GM12878 (cell line): Measurements from ENCODE around the gene MAGI2. TPM values are rescaled to one million over a fixed set of nuclear protein-coding genes. Genes with fewer than 3 reads are reported as not detected.

ENCODE experiments used
- ATAC-seq: fragments of 200-7000 bp; cut with Tn5 transposase; 3 replicates; pipeline ENCODE4 v1.9.1; 2020; ENCODE audit warnings: mild to moderate bottlenecking, moderate library complexity
- BruUV-seq: library from RNA; stranded (reverse); fragments of 400-500 nt; replicated peaks from 2 replicates; lab custom pipeline; 2021; lab: Mats Ljungman, UMichigan
- CTCF ChIA-PET: fragments of 300-600 bp; sonication (Branson Sonifier 250); formaldehyde crosslinking; extraction: SDS; loops from one replicate; lab custom pipeline; 2021; ENCODE audit warnings: inconsistent platforms; lab: Yijun Ruan, JAX
- POLR2A ChIA-PET: fragments of 350-600 bp; formaldehyde crosslinking; extraction: SDS; loops from one replicate; lab custom pipeline; 2021; ENCODE audit warnings: inconsistent platforms; lab: Charles Lee
- RAD21 ChIA-PET: fragments of 300-600 bp; sonication (Branson Sonifier 250); formaldehyde crosslinking; loops from one replicate; lab custom pipeline; 2023; ENCODE audit warnings: antibody characterized with exemption; ENCODE audit not compliant: unreplicated experiment; lab: Charles Lee
- SMC1A ChIA-PET: fragments of 300-600 bp; sonication (Branson Sonifier 250); formaldehyde crosslinking; loops from one replicate; lab custom pipeline; 2023; ENCODE audit not compliant: unreplicated experiment, uncharacterized antibody; lab: Charles Lee
- DNase-seq: peaks from one replicate; pipeline ENCODE4 v3.0.0-alpha.2; 2011; ENCODE audit warnings: low read depth, low spot score
- FAIRE-seq: peaks from 3 replicates; lab custom pipeline; 2011; peaks lifted over from hg19 to GRCh38; lab: Jason Lieb, UNC
- H2AFZ ChIP-seq: 2 replicates; pipeline ENCODE4 v1.6.0; 2011; ENCODE audit warnings: low read depth, low read length, control low read depth; ENCODE audit not compliant: control insufficient read depth
- H3K27ac ChIP-seq: 2 replicates; pipeline ENCODE4 v1.5.1; 2011; ENCODE audit warnings: control low read depth; ENCODE audit not compliant: control insufficient read depth, insufficient read depth
- H3K27me3 ChIP-seq, 2 experiments: replicated peaks in 1 of 2; 2 replicates each; pipeline versions ENCODE4 v1.6.0 to v1.6.1; 2011; ENCODE audit warnings: low read length in 1 of 2; ENCODE audit not compliant: control insufficient read depth in 2 of 2, insufficient read depth in 2 of 2
- H3K36me3 ChIP-seq, 2 experiments: 2 replicates each; pipeline ENCODE4 v1.5.1; 2011; ENCODE audit warnings: low read length in 1 of 2; ENCODE audit not compliant: control insufficient read depth in 2 of 2, insufficient read depth in 2 of 2
- H3K4me1 ChIP-seq: 2 replicates; pipeline ENCODE4 v1.6.1; 2011; ENCODE audit warnings: mild to moderate bottlenecking, low read length, moderate library complexity, mixed read lengths; ENCODE audit not compliant: control insufficient read depth, insufficient read depth
- H3K4me2 ChIP-seq: 2 replicates; pipeline ENCODE4 v1.6.0; 2011; ENCODE audit warnings: control low read depth; ENCODE audit not compliant: control insufficient read depth, insufficient read depth
- H3K4me3 ChIP-seq: fragments of 200-600 bp; sonication (generic); 2 replicates; pipeline ENCODE4 v1.5.1; 2016
- H3K79me2 ChIP-seq: 2 replicates; pipeline ENCODE4 v1.6.0; 2011; ENCODE audit warnings: low read length; ENCODE audit not compliant: control insufficient read depth, insufficient read depth
- H3K9ac ChIP-seq: 2 replicates; pipeline ENCODE4 v1.8.0; 2011; ENCODE audit warnings: low read length, control low read depth, mixed read lengths; ENCODE audit not compliant: control insufficient read depth, insufficient read depth
- H3K9me3 ChIP-seq: replicated peaks from 3 replicates; pipeline ENCODE4 v1.5.1; 2011; ENCODE audit warnings: mild to moderate bottlenecking, low read length; ENCODE audit not compliant: control insufficient read depth, insufficient read depth
- H4K20me1 ChIP-seq: 2 replicates; pipeline ENCODE4 v1.6.0; 2011; ENCODE audit not compliant: control insufficient read depth, insufficient read depth
- CBFB ChIP-seq: IDR thresholded peaks from 2 replicates; pipeline ENCODE4 v1.6.1; 2016; ENCODE audit warnings: antibody characterized with exemption, low read depth
- CBX3 ChIP-seq: fragments of 200-600 bp; sonication (generic); IDR thresholded peaks from 2 replicates; pipeline ENCODE4 v1.6.1; 2016; ENCODE audit warnings: low read depth, borderline replicate concordance
- GABPA ChIP-seq: IDR thresholded peaks from 2 replicates; pipeline ENCODE4 v1.6.1; 2014; ENCODE audit warnings: antibody characterized with exemption, low read depth, mild to moderate bottlenecking, inconsistent platforms
- KDM1A ChIP-seq: fragments of 200-600 bp; sonication (generic); IDR thresholded peaks from 2 replicates; pipeline ENCODE4 v1.6.1; 2016; ENCODE audit warnings: borderline replicate concordance
- NR2C2 ChIP-seq: IDR thresholded peaks from 2 replicates; pipeline ENCODE4 v1.6.1; 2011; ENCODE audit warnings: borderline replicate concordance, low read depth; ENCODE audit not compliant: control insufficient read depth, insufficient read length
- RB1 ChIP-seq: fragments of 450-650 bp; formaldehyde crosslinking; IDR thresholded peaks from 2 replicates; pipeline ENCODE4 v1.6.1; 2017; ENCODE audit warnings: mild to moderate bottlenecking, borderline replicate concordance
- SUZ12 ChIP-seq: fragments of 200-600 bp; sonication (generic); IDR thresholded peaks from one replicate; pipeline ENCODE4 v1.6.1; 2018; ENCODE audit warnings: antibody characterized with exemption, mild to moderate bottlenecking; ENCODE audit not compliant: unreplicated experiment
- TAF1 ChIP-seq: IDR thresholded peaks from 2 replicates; pipeline ENCODE4 v1.6.1; 2011; ENCODE audit warnings: mild to moderate bottlenecking, low read depth, low read length, borderline replicate concordance
- WRNIP1 ChIP-seq: IDR thresholded peaks from 2 replicates; pipeline ENCODE4 v1.6.1; 2011; ENCODE audit warnings: low read depth, low read length, improper control_type of control experiment, borderline replicate concordance
- ZNF24 ChIP-seq: fragments of 450-650 bp; IDR thresholded peaks from 2 replicates; pipeline ENCODE4 v1.6.1; 2017; ENCODE audit warnings: antibody characterized with exemption, mild to moderate bottlenecking
- WGBS: methylation state at CpG from one replicate; pipeline ENCODE4 v1.1.6; 2016; ENCODE audit warnings: low lambda C conversion rate; ENCODE audit not compliant: insufficient replicate concordance, insufficient coverage; ENCODE audit errors: missing lambda C conversion rate; 5-methylcytosine and 5-hydroxymethylcytosine counted together
- in situ Hi-C: fragments of 300-500 bp; cut with MboI; formaldehyde crosslinking; loops from 9 replicates; pipeline ENCODE4 v1.14.3; 2018; ENCODE audit warnings: mixed read lengths
- intact Hi-C: fragments of 100-400 bp; cut with micrococcal nuclease; formaldehyde crosslinking; loops from one replicate; pipeline ENCODE4 v1.14.2; 2022; ENCODE audit not compliant: unreplicated experiment
- polyA plus RNA-seq, 11 experiments: library from polyadenylated mRNA; depleted of rRNA in 4 of 11; unstranded in 6 of 11; stranded (reverse) in 5 of 11; fragments of >200 nt; fragmentation: Nextera tagmentation in 4 of 11; fragmentation: Illumina TruSeq in 1 of 11; extraction: Ambion mirVana in 4 of 11; extraction: Trizol in 1 of 11; gene quantifications; 1 replicate in 1 of 11; 2 replicates in 10 of 11; pipeline versions ENCODE4 v1.2.1 to v1.2.3, GENCODE V29; 2011 to 2016; ENCODE audit warnings: inconsistent platforms in 2 of 11, missing spikeins in 2 of 11, low read depth in 1 of 11
- total RNA-seq, 4 experiments: library from RNA; depleted of rRNA in 3 of 4; stranded (reverse); fragments of >200 nt in 3 of 4; fragmentation: Illumina TruSeq in 1 of 4; extraction: Trizol in 1 of 4; gene quantifications; 2 replicates each; pipeline versions ENCODE4 v1.2.1 to v1.2.3, GENCODE V29; 2013 to 2021
- TF ChIP-seq, protein P1 (sequence below): fragments of 450-650 bp; IDR thresholded peaks from 2 replicates; pipeline ENCODE4 v1.6.1; 2017; ENCODE audit warnings: mild to moderate bottlenecking, moderate library complexity
- TF ChIP-seq, protein P2 (sequence below): fragments of 450-650 bp; formaldehyde crosslinking; IDR thresholded peaks from 2 replicates; pipeline ENCODE4 v1.4.0; 2020; ENCODE audit warnings: mild to moderate bottlenecking, moderate library complexity
- TF ChIP-seq, protein P3 (sequence below): IDR thresholded peaks from 2 replicates; pipeline ENCODE4 v1.6.1; 2011; ENCODE audit warnings: low read depth, mild to moderate bottlenecking, low read length, moderate library complexity, borderline replicate concordance; ENCODE audit errors: extremely low read depth

The MAGI2 gene
- total and polyA plus RNA-seq, 10 of the 15 experiments (the other 5 are each of a cell fraction or from before 2014, with no cell fraction given): 0.01 to 0.31 (median 0.05) TPM; not detected in 2

DNA sequence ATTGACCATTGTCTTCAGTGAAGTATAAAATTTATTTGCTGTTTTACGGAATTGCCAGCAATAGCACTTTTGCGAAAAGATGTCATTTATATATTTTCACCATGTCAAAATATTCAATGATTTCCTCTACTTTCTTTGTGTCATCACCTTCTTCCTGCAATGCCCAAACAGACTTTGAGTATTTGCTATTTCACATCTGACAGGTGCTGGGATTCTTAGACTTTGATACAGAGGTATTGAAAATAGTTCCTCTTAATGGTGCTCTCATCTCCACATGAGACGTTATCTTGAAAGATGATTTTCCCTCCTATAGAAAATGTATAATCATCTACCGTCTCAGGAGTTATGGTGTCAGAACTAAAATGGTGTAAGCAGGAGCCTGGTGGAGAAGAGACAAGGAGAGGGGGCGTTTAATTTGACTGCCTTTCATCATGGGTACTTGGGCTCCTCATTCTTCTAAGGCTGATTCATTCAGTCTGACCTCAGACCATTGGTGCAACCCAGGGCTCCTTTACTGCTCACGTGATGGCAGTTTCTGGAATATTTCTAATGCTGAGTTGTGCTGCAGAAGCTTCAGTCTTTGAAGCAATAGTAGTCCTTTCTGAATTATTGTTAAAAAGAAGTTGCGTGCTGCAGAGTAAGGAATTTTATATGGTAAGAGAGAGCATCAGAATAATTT lies 1250.3 kb downstream of the MAGI2 start:
- ChIA-PET SMC1A (no interaction called here), RAD21 (no interaction called here), POLR2A (no interaction called here), CTCF (no interaction called here)
- Histone ChIP-seq H3K4me1 (no peaks in the 10 kb centered on the region), H3K4me2 (no peak overlapping the region), H3K36me3 (no peaks in the 10 kb centered on the region), H4K20me1 (no peaks in the 10 kb centered on the region), H3K79me2 (no peaks in the 10 kb centered on the region), H3K27me3 (no peaks in the 10 kb centered on the region), H3K27ac (no peak overlapping the region), H2AFZ (no peak overlapping the region), H3K4me3 (no peak overlapping the region), H3K9me3 (no peaks in the 10 kb centered on the region), H3K9ac (no peak overlapping the region)
- TF ChIP-seq WRNIP1 (no peak), KDM1A (no peak), NR2C2 (no peak), TAF1 (no peak), GABPA (no peak), SUZ12 (no peak), RB1 (no peak), CBFB (no peak), CBX3 (no peak), ZNF24 (no peak)
- TF ChIP-seq, protein P1, sequence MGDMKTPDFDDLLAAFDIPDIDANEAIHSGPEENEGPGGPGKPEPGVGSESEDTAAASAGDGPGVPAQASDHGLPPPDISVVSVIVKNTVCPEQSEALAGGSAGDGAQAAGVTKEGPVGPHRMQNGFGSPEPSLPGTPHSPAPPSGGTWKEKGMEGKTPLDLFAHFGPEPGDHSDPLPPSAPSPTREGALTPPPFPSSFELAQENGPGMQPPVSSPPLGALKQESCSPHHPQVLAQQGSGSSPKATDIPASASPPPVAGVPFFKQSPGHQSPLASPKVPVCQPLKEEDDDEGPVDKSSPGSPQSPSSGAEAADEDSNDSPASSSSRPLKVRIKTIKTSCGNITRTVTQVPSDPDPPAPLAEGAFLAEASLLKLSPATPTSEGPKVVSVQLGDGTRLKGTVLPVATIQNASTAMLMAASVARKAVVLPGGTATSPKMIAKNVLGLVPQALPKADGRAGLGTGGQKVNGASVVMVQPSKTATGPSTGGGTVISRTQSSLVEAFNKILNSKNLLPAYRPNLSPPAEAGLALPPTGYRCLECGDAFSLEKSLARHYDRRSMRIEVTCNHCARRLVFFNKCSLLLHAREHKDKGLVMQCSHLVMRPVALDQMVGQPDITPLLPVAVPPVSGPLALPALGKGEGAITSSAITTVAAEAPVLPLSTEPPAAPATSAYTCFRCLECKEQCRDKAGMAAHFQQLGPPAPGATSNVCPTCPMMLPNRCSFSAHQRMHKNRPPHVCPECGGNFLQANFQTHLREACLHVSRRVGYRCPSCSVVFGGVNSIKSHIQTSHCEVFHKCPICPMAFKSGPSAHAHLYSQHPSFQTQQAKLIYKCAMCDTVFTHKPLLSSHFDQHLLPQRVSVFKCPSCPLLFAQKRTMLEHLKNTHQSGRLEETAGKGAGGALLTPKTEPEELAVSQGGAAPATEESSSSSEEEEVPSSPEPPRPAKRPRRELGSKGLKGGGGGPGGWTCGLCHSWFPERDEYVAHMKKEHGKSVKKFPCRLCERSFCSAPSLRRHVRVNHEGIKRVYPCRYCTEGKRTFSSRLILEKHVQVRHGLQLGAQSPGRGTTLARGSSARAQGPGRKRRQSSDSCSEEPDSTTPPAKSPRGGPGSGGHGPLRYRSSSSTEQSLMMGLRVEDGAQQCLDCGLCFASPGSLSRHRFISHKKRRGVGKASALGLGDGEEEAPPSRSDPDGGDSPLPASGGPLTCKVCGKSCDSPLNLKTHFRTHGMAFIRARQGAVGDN: no peak
- TF ChIP-seq, protein P2, sequence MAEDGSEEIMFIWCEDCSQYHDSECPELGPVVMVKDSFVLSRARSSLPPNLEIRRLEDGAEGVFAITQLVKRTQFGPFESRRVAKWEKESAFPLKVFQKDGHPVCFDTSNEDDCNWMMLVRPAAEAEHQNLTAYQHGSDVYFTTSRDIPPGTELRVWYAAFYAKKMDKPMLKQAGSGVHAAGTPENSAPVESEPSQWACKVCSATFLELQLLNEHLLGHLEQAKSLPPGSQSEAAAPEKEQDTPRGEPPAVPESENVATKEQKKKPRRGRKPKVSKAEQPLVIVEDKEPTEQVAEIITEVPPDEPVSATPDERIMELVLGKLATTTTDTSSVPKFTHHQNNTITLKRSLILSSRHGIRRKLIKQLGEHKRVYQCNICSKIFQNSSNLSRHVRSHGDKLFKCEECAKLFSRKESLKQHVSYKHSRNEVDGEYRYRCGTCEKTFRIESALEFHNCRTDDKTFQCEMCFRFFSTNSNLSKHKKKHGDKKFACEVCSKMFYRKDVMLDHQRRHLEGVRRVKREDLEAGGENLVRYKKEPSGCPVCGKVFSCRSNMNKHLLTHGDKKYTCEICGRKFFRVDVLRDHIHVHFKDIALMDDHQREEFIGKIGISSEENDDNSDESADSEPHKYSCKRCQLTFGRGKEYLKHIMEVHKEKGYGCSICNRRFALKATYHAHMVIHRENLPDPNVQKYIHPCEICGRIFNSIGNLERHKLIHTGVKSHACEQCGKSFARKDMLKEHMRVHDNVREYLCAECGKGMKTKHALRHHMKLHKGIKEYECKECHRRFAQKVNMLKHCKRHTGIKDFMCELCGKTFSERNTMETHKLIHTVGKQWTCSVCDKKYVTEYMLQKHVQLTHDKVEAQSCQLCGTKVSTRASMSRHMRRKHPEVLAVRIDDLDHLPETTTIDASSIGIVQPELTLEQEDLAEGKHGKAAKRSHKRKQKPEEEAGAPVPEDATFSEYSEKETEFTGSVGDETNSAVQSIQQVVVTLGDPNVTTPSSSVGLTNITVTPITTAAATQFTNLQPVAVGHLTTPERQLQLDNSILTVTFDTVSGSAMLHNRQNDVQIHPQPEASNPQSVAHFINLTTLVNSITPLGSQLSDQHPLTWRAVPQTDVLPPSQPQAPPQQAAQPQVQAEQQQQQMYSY (CRISPR knock-in tag): no peak
- TF ChIP-seq, protein P3, sequence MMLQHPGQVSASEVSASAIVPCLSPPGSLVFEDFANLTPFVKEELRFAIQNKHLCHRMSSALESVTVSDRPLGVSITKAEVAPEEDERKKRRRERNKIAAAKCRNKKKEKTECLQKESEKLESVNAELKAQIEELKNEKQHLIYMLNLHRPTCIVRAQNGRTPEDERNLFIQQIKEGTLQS: no peak
- intact Hi-C loops (no loop called here), in situ Hi-C loops (no loop called here)
- FAIRE-seq (no peak), ATAC-seq (no peak), DNase-seq (no peak)
- no TSS peak for BruUV-seq
- WGBS: 47% methylated on average over 7 of the region's 7 CpGs
